Measurements from ENCODE around the gene TSTD1.

The TSTD1 gene

GRCh38 chr1:161079436-161080110, 40.8 kb upstream of the TSTD1 start:
- H3K4me1 ChIP-seq (ENCODE audit: insufficient read depth, low read length): no peaks in the 10 kb centered on the region
- H3K4me3 ChIP-seq (ENCODE audit: low read depth in 1 of 2, low read length in 2 of 2): no peak overlapping the region
- no peaks in the 10 kb centered on the region for H4K20me1 ChIP-seq (ENCODE audit: insufficient read depth, low read length)
- no peak for ATAC-seq (ENCODE audit: insufficient read depth, low read depth)
- H3K4me2 ChIP-seq (ENCODE audit: insufficient read depth, low read length): no peak overlapping the region
- H3K79me2 ChIP-seq (ENCODE audit: insufficient read depth, low read length): no peaks in the 10 kb centered on the region
- H3K36me3 ChIP-seq (ENCODE audit: insufficient read depth, low read length): no peaks in the 10 kb centered on the region
- H3K27me3 ChIP-seq (ENCODE audit: insufficient read depth, low read length, poor library complexity): no peaks in the 10 kb centered on the region
- DNase-seq: no peak
- no peak overlapping the region for H3K9ac ChIP-seq (ENCODE audit: low read depth, low read length)
- H3K27ac ChIP-seq (ENCODE audit: low read length): no peak overlapping the region
- no peak for TF ChIP-seq EZH2 (IDR thresholded peaks at IDR 0.05; ENCODE audit: borderline replicate concordance, low read depth, low read length, severe bottlenecking)
- TF ChIP-seq CTCF (IDR thresholded peaks at IDR 0.05; ENCODE audit: borderline replicate concordance, extremely low read depth, low read length, poor library complexity, severe bottlenecking): no peak
- no peaks in the 10 kb centered on the region for H3K9me3 ChIP-seq (ENCODE audit: insufficient read depth, low read length, severe bottlenecking)
- no peak overlapping the region for H2AFZ ChIP-seq (ENCODE audit: low read depth, low read length)

GRCh38 chr1:161077426-161077825, 38.7 kb upstream of the TSTD1 start:
- H3K36me3 ChIP-seq (ENCODE audit: insufficient read depth, low read length): no peaks in the 10 kb centered on the region
- H4K20me1 ChIP-seq (ENCODE audit: insufficient read depth, low read length): no peaks in the 10 kb centered on the region
- H3K4me3 ChIP-seq (ENCODE audit: low read depth in 1 of 2, low read length in 2 of 2): no peak overlapping the region
- no peak overlapping the region for H2AFZ ChIP-seq (ENCODE audit: low read depth, low read length)
- H3K4me1 ChIP-seq (ENCODE audit: insufficient read depth, low read length): no peaks in the 10 kb centered on the region
- ATAC-seq (ENCODE audit: insufficient read depth, low read depth) (no peak), DNase-seq (no peak)
- no peak overlapping the region for H3K27ac ChIP-seq (ENCODE audit: low read length)
- no peak overlapping the region for H3K9ac ChIP-seq (ENCODE audit: low read depth, low read length)
- no peaks in the 10 kb centered on the region for H3K79me2 ChIP-seq (ENCODE audit: insufficient read depth, low read length)
- H3K9me3 ChIP-seq (ENCODE audit: insufficient read depth, low read length, severe bottlenecking): no peaks in the 10 kb centered on the region
- H3K4me2 ChIP-seq (ENCODE audit: insufficient read depth, low read length): no peak overlapping the region
- TF ChIP-seq EZH2 (IDR thresholded peaks at IDR 0.05; ENCODE audit: borderline replicate concordance, low read depth, low read length, severe bottlenecking) (no peak), CTCF (IDR thresholded peaks at IDR 0.05; ENCODE audit: borderline replicate concordance, extremely low read depth, low read length, poor library complexity, severe bottlenecking) (no peak)
- H3K27me3 ChIP-seq (ENCODE audit: insufficient read depth, low read length, poor library complexity): no peaks in the 10 kb centered on the region

- Histone ChIP-seq H3K4me2 (ENCODE audit: insufficient read depth, low read length) (no peak overlapping the region), H4K20me1 (ENCODE audit: insufficient read depth, low read length) (no peaks in the 10 kb centered on the region), H3K79me2 (ENCODE audit: insufficient read depth, low read length) (no peaks in the 10 kb centered on the region), H3K27me3 (ENCODE audit: insufficient read depth, low read length, poor library complexity) (no peaks in the 10 kb centered on the region), H3K9me3 (ENCODE audit: insufficient read depth, low read length, severe bottlenecking) (no peaks in the 10 kb centered on the region), H3K36me3 (ENCODE audit: insufficient read depth, low read length) (no peaks in the 10 kb centered on the region), H3K4me3 (ENCODE audit: low read depth in 1 of 2, low read length in 2 of 2) (no peak overlapping the region), H3K27ac (ENCODE audit: low read length) (no peak overlapping the region), H2AFZ (ENCODE audit: low read depth, low read length) (no peak overlapping the region), H3K9ac (ENCODE audit: low read depth, low read length) (no peak overlapping the region), H3K4me1 (ENCODE audit: insufficient read depth, low read length) (no peaks in the 10 kb centered on the region)
- TF ChIP-seq CTCF (IDR thresholded peaks at IDR 0.05; ENCODE audit: borderline replicate concordance, extremely low read depth, low read length, poor library complexity, severe bottlenecking) (no peak), EZH2 (IDR thresholded peaks at IDR 0.05; ENCODE audit: borderline replicate concordance, low read depth, low read length, severe bottlenecking) (no peak)
- DNase-seq (no peak), ATAC-seq (ENCODE audit: insufficient read depth, low read depth) (no peak)
These were observed 37.6 kb upstream of the TSTD1 start for GRCh38 chr1:161076410-161076809.

All from DND-41 (cell line).